Stimulated activated CD8-positive, alpha-beta memory T cell treated with anti-CD3 and anti-CD28 coated beads, Interleukin-7, amount 100 ng/mL, for 24 hours (primary cell): ENCODE data around the gene ZBTB7C.
"Not testable (repeated sequence)": the region's sequence is repeated elsewhere in the genome, so short reads cannot be mapped to it uniquely, and the experiment has no call there.

ENCODE experiments used
- DNase-seq: peaks from one replicate; pipeline ENCODE4 v3.0.0-alpha.2; 2020; ENCODE audit warnings: low read depth

ZBTB7C gene

GRCh38 chr18:48408727-48409590 lies at the start of gene ZBTB7C:
Gene ZBTB7C, minus strand, starts transcription at chr18:48409383.
- no peak for DNase-seq

GRCh38 chr18:48456838-48457237 lies 47.7 kb upstream of the ZBTB7C start:
- DNase-seq = no peak

GRCh38 chr18:48455555-48456478 lies 46.6 kb upstream of the ZBTB7C start:
- DNase-seq = peak; percentile 8

- DNase-seq = no peak
Measured at GRCh38 chr18:48454261-48454757, 45.1 kb upstream of the ZBTB7C start.

- DNase-seq = no peak
Measured at GRCh38 chr18:48453330-48454066, 44.3 kb upstream of the ZBTB7C start.

- DNase-seq = no peak
Measured at GRCh38 chr18:48452861-48453323, 43.7 kb upstream of the ZBTB7C start.

- DNase-seq = no peak
Measured at GRCh38 chr18:48450685-48451084, 41.5 kb upstream of the ZBTB7C start.

- peak; percentile 56 for DNase-seq
Measured at GRCh38 chr18:48446582-48447225, 37.5 kb upstream of the ZBTB7C start.

GRCh38 chr18:48445540-48445939 lies 36.4 kb upstream of the ZBTB7C start:
- peak; percentile 58 for DNase-seq

- no peak for DNase-seq
Measured at GRCh38 chr18:48442761-48443160, 33.6 kb upstream of the ZBTB7C start.

GRCh38 chr18:48441405-48441881 lies 32.3 kb upstream of the ZBTB7C start:
- DNase-seq = no peak

GRCh38 chr18:48440924-48441323 lies 31.7 kb upstream of the ZBTB7C start:
- no peak for DNase-seq

- DNase-seq = no peak
Measured at GRCh38 chr18:48436907-48437306, 27.7 kb upstream of the ZBTB7C start.

GRCh38 chr18:48434382-48434781 lies 25.2 kb upstream of the ZBTB7C start:
- not testable (repeated sequence) for DNase-seq

- no peak for DNase-seq
Measured at GRCh38 chr18:48433541-48433940, 24.4 kb upstream of the ZBTB7C start.

GRCh38 chr18:48430150-48430549 lies 21.0 kb upstream of the ZBTB7C start:
- DNase-seq = no peak

- no peak for DNase-seq
Measured at GRCh38 chr18:48428475-48429177, 19.4 kb upstream of the ZBTB7C start.

GRCh38 chr18:48422947-48423378 lies 13.8 kb upstream of the ZBTB7C start:
- DNase-seq = no peak

- DNase-seq = no peak
Measured at GRCh38 chr18:48419277-48420022, 10.3 kb upstream of the ZBTB7C start.
